GM12872 (cell line): Measurements from ENCODE around the gene FLOT2.

Experiments
- TF ChIP-seq, protein P1 (sequence below): IDR thresholded peaks from 3 replicates; pipeline ENCODE4 v1.5.1; 2011; ENCODE audit warnings: low read depth, mild to moderate bottlenecking, low read length, moderate library complexity; ENCODE audit not compliant: insufficient read depth

The FLOT2 gene

DNA sequence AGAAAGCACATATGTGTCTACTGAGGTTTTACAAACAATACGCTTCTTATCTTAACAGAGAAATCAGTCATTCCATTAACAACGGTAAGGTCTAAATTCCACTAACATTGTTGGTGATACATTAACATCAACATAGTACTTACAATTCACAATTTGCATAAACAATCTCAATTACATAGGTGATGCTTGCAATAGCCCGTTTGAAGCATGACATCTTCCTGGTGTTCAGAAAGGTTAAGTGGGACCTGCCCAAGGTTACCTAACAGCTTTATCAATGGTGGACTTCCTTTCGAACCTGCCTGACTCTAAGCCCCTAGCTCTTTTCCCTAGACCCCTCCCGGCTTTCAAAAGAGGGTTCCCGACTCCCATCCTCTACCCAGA, 55.6 kb downstream of the FLOT2 start:
- TF ChIP-seq, protein P1, sequence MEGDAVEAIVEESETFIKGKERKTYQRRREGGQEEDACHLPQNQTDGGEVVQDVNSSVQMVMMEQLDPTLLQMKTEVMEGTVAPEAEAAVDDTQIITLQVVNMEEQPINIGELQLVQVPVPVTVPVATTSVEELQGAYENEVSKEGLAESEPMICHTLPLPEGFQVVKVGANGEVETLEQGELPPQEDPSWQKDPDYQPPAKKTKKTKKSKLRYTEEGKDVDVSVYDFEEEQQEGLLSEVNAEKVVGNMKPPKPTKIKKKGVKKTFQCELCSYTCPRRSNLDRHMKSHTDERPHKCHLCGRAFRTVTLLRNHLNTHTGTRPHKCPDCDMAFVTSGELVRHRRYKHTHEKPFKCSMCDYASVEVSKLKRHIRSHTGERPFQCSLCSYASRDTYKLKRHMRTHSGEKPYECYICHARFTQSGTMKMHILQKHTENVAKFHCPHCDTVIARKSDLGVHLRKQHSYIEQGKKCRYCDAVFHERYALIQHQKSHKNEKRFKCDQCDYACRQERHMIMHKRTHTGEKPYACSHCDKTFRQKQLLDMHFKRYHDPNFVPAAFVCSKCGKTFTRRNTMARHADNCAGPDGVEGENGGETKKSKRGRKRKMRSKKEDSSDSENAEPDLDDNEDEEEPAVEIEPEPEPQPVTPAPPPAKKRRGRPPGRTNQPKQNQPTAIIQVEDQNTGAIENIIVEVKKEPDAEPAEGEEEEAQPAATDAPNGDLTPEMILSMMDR, result no peak

DNA sequence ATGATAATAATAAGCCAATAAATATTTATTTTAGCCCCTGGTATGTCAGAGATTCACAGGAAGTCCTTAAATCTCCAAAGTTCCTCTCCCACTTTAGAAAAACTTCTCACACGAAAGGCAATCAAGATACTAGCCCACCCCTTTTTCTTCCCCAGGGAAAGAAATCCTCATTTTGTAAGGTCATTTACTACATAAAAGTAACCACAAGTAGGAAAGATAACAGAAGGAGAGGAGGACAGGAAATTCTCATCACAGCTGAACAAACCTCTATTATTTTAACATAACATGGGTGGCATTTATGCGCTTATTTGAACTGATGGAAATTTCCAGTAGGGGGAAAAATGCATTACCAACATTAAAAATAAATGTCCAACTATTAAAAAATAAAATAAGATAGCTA, 58.3 kb downstream of the FLOT2 start:
- TF ChIP-seq, protein P1, result no peak

DNA sequence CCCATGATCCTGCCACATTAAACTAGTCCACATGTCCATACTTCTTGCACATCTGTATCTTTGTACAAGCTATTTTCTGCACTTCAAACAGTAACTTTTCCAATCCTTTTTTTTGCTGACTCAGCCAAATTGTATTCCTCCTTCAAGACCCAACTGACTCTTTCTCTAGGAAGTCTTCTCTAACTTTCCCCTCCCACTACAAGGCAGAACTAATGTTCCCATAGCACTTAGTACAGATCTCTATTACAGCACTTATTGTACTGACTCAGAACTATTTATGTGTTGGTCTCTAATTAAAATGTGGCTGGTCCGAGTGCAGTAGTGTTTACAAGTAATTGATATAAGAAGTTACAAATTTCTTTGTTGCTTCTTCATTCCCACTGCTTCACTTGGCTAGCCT, 63.1 kb downstream of the FLOT2 start:
- TF ChIP-seq, protein P1, result no peak
